ENCODE measurements around the gene NOL12.

NOL12 gene

GRCh38 chr22:37697538-37697835, 11.3 kb downstream of the NOL12 start:
- H3K4me3 ChIP-seq (ENCODE audit: low read depth in 1 of 2, low read length in 2 of 2): no peak overlapping the region
- H3K4me2 ChIP-seq (ENCODE audit: insufficient read depth, low read length): no peak overlapping the region
- no peaks in the 10 kb centered on the region for H3K79me2 ChIP-seq (ENCODE audit: insufficient read depth, low read length)
- no peaks in the 10 kb centered on the region for H3K4me1 ChIP-seq (ENCODE audit: insufficient read depth, low read length)
- H4K20me1 ChIP-seq (ENCODE audit: insufficient read depth, low read length): 0 out of 2 replicates have a peak, but pooled peaks cover 3% of the 10 kb centered on the region
- DNase-seq: no peak
- H2AFZ ChIP-seq (ENCODE audit: low read depth, low read length): no peak overlapping the region
- peaks cover 14% of the 10 kb centered on the region for H3K36me3 ChIP-seq (ENCODE audit: insufficient read depth, low read length)
- H3K9ac ChIP-seq (ENCODE audit: low read depth, low read length): no peak overlapping the region
- ATAC-seq (ENCODE audit: insufficient read depth, low read depth): no peak
- no peak for TF ChIP-seq EZH2 (IDR thresholded peaks at IDR 0.05; ENCODE audit: borderline replicate concordance, low read depth, low read length, severe bottlenecking)
- TF ChIP-seq, protein P1, sequence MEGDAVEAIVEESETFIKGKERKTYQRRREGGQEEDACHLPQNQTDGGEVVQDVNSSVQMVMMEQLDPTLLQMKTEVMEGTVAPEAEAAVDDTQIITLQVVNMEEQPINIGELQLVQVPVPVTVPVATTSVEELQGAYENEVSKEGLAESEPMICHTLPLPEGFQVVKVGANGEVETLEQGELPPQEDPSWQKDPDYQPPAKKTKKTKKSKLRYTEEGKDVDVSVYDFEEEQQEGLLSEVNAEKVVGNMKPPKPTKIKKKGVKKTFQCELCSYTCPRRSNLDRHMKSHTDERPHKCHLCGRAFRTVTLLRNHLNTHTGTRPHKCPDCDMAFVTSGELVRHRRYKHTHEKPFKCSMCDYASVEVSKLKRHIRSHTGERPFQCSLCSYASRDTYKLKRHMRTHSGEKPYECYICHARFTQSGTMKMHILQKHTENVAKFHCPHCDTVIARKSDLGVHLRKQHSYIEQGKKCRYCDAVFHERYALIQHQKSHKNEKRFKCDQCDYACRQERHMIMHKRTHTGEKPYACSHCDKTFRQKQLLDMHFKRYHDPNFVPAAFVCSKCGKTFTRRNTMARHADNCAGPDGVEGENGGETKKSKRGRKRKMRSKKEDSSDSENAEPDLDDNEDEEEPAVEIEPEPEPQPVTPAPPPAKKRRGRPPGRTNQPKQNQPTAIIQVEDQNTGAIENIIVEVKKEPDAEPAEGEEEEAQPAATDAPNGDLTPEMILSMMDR (IDR thresholded peaks at IDR 0.05; ENCODE audit: borderline replicate concordance, extremely low read depth, low read length, poor library complexity, severe bottlenecking): no peak
- H3K9me3 ChIP-seq (ENCODE audit: insufficient read depth, low read length, severe bottlenecking): no peaks in the 10 kb centered on the region
- no peaks in the 10 kb centered on the region for H3K27me3 ChIP-seq (ENCODE audit: insufficient read depth, low read length, poor library complexity)
- no peak overlapping the region for H3K27ac ChIP-seq (ENCODE audit: low read length)

- Histone ChIP-seq H3K9me3 (ENCODE audit: insufficient read depth, low read length, severe bottlenecking) (no peaks in the 10 kb centered on the region), H3K27me3 (ENCODE audit: insufficient read depth, low read length, poor library complexity) (no peaks in the 10 kb centered on the region), H2AFZ (ENCODE audit: low read depth, low read length) (no peak overlapping the region), H3K79me2 (ENCODE audit: insufficient read depth, low read length) (no peaks in the 10 kb centered on the region), H3K4me2 (ENCODE audit: insufficient read depth, low read length) (no peak overlapping the region), H3K4me1 (ENCODE audit: insufficient read depth, low read length) (no peaks in the 10 kb centered on the region), H4K20me1 (ENCODE audit: insufficient read depth, low read length) (no peaks in the 10 kb centered on the region), H3K36me3 (ENCODE audit: insufficient read depth, low read length) (no peaks in the 10 kb centered on the region), H3K4me3 (ENCODE audit: low read depth in 1 of 2, low read length in 2 of 2) (no peak overlapping the region), H3K9ac (ENCODE audit: low read depth, low read length) (no peak overlapping the region), H3K27ac (ENCODE audit: low read length) (no peak overlapping the region)
- DNase-seq (no peak), ATAC-seq (ENCODE audit: insufficient read depth, low read depth) (no peak)
- TF ChIP-seq, protein P1 (IDR thresholded peaks at IDR 0.05; ENCODE audit: borderline replicate concordance, extremely low read depth, low read length, poor library complexity, severe bottlenecking): no peak
- TF ChIP-seq EZH2 (IDR thresholded peaks at IDR 0.05; ENCODE audit: borderline replicate concordance, low read depth, low read length, severe bottlenecking): no peak
Measured at GRCh38 chr22:37701141-37701786, 15.1 kb downstream of the NOL12 start.

- no peak overlapping the region for H3K4me2 ChIP-seq (ENCODE audit: insufficient read depth, low read length)
- no peak for ATAC-seq (ENCODE audit: insufficient read depth, low read depth)
- H3K36me3 ChIP-seq (ENCODE audit: insufficient read depth, low read length): no peaks in the 10 kb centered on the region
- no peak overlapping the region for H3K9ac ChIP-seq (ENCODE audit: low read depth, low read length)
- no peak overlapping the region for H3K4me3 ChIP-seq (ENCODE audit: low read depth in 1 of 2, low read length in 2 of 2)
- no peaks in the 10 kb centered on the region for H3K4me1 ChIP-seq (ENCODE audit: insufficient read depth, low read length)
- no peak for DNase-seq
- no peak overlapping the region for H3K27ac ChIP-seq (ENCODE audit: low read length)
- H3K9me3 ChIP-seq (ENCODE audit: insufficient read depth, low read length, severe bottlenecking): no peaks in the 10 kb centered on the region
- H4K20me1 ChIP-seq (ENCODE audit: insufficient read depth, low read length): no peaks in the 10 kb centered on the region
- no peaks in the 10 kb centered on the region for H3K79me2 ChIP-seq (ENCODE audit: insufficient read depth, low read length)
- TF ChIP-seq, protein P1 (IDR thresholded peaks at IDR 0.05; ENCODE audit: borderline replicate concordance, extremely low read depth, low read length, poor library complexity, severe bottlenecking): no peak
- TF ChIP-seq EZH2 (IDR thresholded peaks at IDR 0.05; ENCODE audit: borderline replicate concordance, low read depth, low read length, severe bottlenecking): no peak
- H3K27me3 ChIP-seq (ENCODE audit: insufficient read depth, low read length, poor library complexity): no peaks in the 10 kb centered on the region
- H2AFZ ChIP-seq (ENCODE audit: low read depth, low read length): no peak overlapping the region
Measured at GRCh38 chr22:37703906-37704305, 17.8 kb downstream of the NOL12 start.

Measured in DND-41 (cell line).